ENCODE data around the gene ACTR1A. TPM values are rescaled to one million over a fixed set of nuclear protein-coding genes. Genes with fewer than 3 reads are reported as not detected.

Gene ACTR1A
- total and polyA plus RNA-seq, 9 of the 15 experiments (the other 6 are each of a cell fraction or from before 2014, with no cell fraction given) = 36.3 to 77.2 (median 49.6) TPM

DNA sequence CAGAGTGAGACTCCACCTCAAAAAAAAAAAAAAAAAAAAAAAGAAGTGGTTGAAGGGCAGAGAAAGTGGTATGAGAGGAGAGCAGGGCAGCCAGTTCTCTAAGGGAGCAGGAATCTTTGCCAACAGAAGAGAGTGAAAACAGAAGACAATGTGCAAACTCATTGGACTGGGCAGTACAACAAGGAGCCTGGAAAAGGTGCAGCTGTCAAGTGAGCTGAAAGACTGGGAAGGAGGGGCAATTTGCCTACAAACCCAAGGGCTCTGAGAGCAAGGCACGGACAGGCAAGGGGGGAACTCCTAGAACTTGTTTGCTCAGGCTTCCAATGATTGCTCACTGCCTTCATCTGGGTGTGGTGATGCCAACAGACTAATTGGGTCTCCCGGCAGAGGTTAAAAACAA lies 9.5 kb downstream of the ACTR1A start:
- no TSS peak for BruUV-seq (replicated peaks)
- no peaks in the 10 kb centered on the region for H3K27me3 ChIP-seq (ENCODE audit: control insufficient read depth in 2 of 2, insufficient read depth in 2 of 2, low read length in 2 of 2)
- no peaks in the 10 kb centered on the region for H3K9me3 ChIP-seq (replicated peaks; ENCODE audit: control insufficient read depth, insufficient read depth, low read depth, low read length)
- no peak overlapping the region for H3K27ac ChIP-seq (ENCODE audit: extremely low read depth, low read depth, low read length)
- intact Hi-C loops (cut with micrococcal nuclease) (no loop called here), in situ Hi-C loops (cut with MboI) (no loop called here)
- POLR2A ChIA-PET = no interaction called here
- peaks cover 37% of the 10 kb centered on the region; the same call in 2 of the 3 replicates for H3K36me3 ChIP-seq (ENCODE audit: control insufficient read depth, insufficient read depth, low read length)
- H3K4me1 ChIP-seq (replicated peaks in 1 of 2; ENCODE audit: control insufficient read depth in 2 of 2, insufficient read depth in 2 of 2, low read length in 2 of 2) = no peaks in the 10 kb centered on the region; a peak in 1 of 5 replicates
- H3K79me2 ChIP-seq (ENCODE audit: control insufficient read depth, insufficient read depth, low read length) = peaks cover 51% of the 10 kb centered on the region
- no peak for FAIRE-seq
- H3K4me2 ChIP-seq (ENCODE audit: insufficient read depth, low read length) = no peak overlapping the region
- no peak overlapping the region for H3K9ac ChIP-seq (ENCODE audit: insufficient read depth in 1 of 2, low read depth in 2 of 2, low read length in 2 of 2)
- no peak for ATAC-seq
- H3K9me1 ChIP-seq (ENCODE audit: control insufficient read depth, insufficient read depth, low read length) = no peaks in the 10 kb centered on the region
- H2AFZ ChIP-seq (ENCODE audit: low read depth, low read length) = no peak overlapping the region
- H3K4me3 ChIP-seq = no peak overlapping the region
- H4K20me1 ChIP-seq (replicated peaks; ENCODE audit: control insufficient read depth, insufficient read depth, low read length) = 0 out of 2 replicates have a peak, but pooled peaks cover 3% of the 10 kb centered on the region
- WGBS (ENCODE audit: insufficient coverage, low coverage, missing lambda C conversion rate) = 78% methylated on average over 2 of the region's 2 CpGs
- CTCF ChIA-PET (ENCODE audit: low intra/inter-chr PET ratio) = no interaction called here
- no peak for DNase-seq (ENCODE audit: extremely low read depth in 1 of 4, low spot score in 3 of 4)
- no peak for TF ChIP-seq PTRF (tag; IDR thresholded peaks at IDR 0.05)
- TF ChIP-seq, protein P1, sequence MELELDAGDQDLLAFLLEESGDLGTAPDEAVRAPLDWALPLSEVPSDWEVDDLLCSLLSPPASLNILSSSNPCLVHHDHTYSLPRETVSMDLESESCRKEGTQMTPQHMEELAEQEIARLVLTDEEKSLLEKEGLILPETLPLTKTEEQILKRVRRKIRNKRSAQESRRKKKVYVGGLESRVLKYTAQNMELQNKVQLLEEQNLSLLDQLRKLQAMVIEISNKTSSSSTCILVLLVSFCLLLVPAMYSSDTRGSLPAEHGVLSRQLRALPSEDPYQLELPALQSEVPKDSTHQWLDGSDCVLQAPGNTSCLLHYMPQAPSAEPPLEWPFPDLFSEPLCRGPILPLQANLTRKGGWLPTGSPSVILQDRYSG (tag; conservative IDR thresholded peaks at IDR 0.05; ENCODE audit: low read depth) = no peak
- no peak for TF ChIP-seq EP300 (IDR thresholded peaks at IDR 0.05; ENCODE audit: low read length)
- no peak for TF ChIP-seq TFAM (CRISPR knock-in tag; conservative IDR thresholded peaks at IDR 0.05)
- TF ChIP-seq ZNF785 (CRISPR knock-in tag; IDR thresholded peaks at IDR 0.05) = no peak
- no peak for TF ChIP-seq SRSF3 (IDR thresholded peaks at IDR 0.05; ENCODE audit: insufficient read depth, low read length)
- TF ChIP-seq, protein P2, sequence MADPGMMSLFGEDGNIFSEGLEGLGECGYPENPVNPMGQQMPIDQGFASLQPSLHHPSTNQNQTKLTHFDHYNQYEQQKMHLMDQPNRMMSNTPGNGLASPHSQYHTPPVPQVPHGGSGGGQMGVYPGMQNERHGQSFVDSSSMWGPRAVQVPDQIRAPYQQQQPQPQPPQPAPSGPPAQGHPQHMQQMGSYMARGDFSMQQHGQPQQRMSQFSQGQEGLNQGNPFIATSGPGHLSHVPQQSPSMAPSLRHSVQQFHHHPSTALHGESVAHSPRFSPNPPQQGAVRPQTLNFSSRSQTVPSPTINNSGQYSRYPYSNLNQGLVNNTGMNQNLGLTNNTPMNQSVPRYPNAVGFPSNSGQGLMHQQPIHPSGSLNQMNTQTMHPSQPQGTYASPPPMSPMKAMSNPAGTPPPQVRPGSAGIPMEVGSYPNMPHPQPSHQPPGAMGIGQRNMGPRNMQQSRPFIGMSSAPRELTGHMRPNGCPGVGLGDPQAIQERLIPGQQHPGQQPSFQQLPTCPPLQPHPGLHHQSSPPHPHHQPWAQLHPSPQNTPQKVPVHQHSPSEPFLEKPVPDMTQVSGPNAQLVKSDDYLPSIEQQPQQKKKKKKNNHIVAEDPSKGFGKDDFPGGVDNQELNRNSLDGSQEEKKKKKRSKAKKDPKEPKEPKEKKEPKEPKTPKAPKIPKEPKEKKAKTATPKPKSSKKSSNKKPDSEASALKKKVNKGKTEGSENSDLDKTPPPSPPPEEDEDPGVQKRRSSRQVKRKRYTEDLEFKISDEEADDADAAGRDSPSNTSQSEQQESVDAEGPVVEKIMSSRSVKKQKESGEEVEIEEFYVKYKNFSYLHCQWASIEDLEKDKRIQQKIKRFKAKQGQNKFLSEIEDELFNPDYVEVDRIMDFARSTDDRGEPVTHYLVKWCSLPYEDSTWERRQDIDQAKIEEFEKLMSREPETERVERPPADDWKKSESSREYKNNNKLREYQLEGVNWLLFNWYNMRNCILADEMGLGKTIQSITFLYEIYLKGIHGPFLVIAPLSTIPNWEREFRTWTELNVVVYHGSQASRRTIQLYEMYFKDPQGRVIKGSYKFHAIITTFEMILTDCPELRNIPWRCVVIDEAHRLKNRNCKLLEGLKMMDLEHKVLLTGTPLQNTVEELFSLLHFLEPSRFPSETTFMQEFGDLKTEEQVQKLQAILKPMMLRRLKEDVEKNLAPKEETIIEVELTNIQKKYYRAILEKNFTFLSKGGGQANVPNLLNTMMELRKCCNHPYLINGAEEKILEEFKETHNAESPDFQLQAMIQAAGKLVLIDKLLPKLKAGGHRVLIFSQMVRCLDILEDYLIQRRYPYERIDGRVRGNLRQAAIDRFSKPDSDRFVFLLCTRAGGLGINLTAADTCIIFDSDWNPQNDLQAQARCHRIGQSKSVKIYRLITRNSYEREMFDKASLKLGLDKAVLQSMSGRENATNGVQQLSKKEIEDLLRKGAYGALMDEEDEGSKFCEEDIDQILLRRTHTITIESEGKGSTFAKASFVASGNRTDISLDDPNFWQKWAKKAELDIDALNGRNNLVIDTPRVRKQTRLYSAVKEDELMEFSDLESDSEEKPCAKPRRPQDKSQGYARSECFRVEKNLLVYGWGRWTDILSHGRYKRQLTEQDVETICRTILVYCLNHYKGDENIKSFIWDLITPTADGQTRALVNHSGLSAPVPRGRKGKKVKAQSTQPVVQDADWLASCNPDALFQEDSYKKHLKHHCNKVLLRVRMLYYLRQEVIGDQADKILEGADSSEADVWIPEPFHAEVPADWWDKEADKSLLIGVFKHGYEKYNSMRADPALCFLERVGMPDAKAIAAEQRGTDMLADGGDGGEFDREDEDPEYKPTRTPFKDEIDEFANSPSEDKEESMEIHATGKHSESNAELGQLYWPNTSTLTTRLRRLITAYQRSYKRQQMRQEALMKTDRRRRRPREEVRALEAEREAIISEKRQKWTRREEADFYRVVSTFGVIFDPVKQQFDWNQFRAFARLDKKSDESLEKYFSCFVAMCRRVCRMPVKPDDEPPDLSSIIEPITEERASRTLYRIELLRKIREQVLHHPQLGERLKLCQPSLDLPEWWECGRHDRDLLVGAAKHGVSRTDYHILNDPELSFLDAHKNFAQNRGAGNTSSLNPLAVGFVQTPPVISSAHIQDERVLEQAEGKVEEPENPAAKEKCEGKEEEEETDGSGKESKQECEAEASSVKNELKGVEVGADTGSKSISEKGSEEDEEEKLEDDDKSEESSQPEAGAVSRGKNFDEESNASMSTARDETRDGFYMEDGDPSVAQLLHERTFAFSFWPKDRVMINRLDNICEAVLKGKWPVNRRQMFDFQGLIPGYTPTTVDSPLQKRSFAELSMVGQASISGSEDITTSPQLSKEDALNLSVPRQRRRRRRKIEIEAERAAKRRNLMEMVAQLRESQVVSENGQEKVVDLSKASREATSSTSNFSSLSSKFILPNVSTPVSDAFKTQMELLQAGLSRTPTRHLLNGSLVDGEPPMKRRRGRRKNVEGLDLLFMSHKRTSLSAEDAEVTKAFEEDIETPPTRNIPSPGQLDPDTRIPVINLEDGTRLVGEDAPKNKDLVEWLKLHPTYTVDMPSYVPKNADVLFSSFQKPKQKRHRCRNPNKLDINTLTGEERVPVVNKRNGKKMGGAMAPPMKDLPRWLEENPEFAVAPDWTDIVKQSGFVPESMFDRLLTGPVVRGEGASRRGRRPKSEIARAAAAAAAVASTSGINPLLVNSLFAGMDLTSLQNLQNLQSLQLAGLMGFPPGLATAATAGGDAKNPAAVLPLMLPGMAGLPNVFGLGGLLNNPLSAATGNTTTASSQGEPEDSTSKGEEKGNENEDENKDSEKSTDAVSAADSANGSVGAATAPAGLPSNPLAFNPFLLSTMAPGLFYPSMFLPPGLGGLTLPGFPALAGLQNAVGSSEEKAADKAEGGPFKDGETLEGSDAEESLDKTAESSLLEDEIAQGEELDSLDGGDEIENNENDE (IDR thresholded peaks at IDR 0.05; ENCODE audit: low read depth, low read length) = no peak
- TF ChIP-seq GTF2F1 (IDR thresholded peaks at IDR 0.05; ENCODE audit: low read depth, low read length) = no peak
- no peak for TF ChIP-seq POLR3G (IDR thresholded peaks at IDR 0.05; ENCODE audit: extremely low read depth, insufficient read length, insufficient replicate concordance)
- TF ChIP-seq ZNF57 (CRISPR knock-in tag; IDR thresholded peaks at IDR 0.05) = no peak
- no peak for TF ChIP-seq EGR1 (conservative IDR thresholded peaks at IDR 0.05)
